Non-pigmented ciliary epithelial cell (primary cell): Measurements from ENCODE around the gene PCBP3.
"Not testable (repeated sequence)": the region's sequence is repeated elsewhere in the genome, so short reads cannot be mapped to it uniquely, and the experiment has no call there.

Experiments used
- DNase-seq: peaks from one replicate; pipeline ENCODE4 v3.0.0-alpha.2; 2010; ENCODE audit warnings: low read depth

The PCBP3 gene

DNA sequence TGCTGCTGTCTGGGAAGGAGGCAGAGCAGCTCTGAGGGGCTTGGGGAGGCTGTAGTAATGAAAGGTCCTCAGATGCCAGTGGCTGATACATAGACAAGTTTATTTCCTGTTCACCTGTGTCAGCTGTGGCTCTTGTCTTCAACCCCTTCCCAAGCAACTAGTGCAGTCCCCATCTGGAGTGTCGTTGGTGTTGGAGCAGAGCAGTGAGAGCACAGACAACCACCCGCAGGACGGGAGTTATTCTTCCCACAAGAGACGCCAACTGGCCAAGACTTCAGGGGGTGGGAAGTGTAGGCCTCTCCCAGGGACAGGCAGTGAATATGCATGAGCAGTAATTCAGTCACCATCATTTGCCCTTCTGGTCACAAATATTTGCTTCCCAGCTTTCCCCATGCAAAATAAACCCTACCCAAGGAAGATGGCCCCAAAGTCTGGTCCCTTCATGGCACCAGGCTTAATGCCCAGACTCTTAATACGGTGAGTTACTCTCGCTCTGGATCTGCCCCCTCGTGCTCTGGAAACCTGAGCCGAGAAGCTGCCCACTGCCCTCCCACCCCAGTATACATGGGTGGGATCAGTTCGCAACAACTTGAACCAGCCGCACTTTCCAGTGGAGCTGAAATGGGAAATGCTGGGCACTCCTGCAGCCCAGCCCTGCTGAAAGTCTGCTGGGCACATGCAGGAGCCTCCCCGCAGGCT lies 184.5 kb downstream of the PCBP3 start:
- no peak for DNase-seq

DNA sequence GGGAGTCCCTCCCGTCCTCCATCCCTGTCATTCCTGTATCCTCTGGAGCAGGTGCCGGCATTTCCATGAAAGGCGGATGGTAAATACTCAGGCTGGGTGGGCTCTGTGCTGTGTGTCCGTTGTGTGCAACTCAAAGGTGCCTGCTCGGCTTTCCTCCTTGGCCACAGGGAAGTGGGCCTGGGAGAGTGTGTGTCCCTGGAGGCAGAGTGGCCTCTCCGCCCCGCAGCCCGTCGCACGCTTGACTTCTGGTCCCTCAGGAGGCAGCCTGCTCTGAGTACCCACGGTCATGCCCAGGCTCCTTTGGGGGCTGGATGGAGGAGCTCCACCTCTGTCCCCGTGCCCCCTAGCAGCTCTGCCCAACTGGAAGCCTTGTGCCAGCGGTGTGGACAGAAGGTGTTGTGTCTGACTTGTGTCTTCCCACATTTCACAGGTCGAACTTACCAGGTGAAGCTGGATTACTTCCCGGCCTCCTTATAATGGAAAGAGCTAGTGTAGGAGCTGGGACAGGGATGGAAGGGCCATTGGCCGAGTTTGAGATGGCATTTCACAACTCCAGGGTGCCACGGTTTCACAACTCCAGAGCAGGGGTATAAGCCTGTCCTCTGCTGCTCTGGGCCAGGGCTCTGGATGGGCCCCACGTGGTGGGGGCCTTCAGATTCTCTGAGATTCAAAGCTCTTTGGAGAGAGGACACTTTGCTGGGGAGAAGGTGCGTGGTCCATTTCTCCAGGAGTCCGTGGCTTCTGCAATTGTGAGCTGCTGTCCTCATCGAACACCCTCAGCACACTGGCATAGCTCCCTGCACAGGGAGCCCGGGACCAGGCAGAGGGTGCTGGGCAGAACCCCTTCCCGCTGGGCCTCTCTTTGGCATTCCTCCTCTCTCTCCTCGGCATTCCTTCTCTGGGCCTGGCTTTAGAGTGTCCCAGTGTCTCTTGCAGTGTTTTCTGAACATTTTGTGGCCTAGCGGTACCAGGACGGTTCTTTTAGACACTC lies 185.3 kb downstream of the PCBP3 start:
- DNase-seq, result no peak

DNA sequence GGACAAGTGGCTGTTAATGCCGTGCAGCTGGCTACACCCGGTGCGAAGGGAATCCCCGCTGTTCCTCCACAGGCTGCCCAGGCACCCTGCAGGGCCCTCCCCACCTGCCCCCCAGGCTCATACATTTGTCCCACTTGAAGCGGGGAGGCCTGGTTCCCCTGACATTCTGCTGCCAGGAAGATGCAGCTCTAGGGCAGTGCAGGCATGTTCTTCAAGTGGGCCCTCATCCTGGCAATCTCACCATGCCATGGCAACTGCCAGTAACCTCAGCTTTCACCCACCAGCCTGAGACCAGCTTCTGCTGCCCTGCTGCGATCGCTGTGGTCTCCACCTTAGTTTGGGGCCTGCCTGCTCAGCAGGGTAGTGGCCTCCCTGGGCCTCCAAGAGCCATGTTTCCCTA lies 186.1 kb downstream of the PCBP3 start:
- no peak for DNase-seq

DNA sequence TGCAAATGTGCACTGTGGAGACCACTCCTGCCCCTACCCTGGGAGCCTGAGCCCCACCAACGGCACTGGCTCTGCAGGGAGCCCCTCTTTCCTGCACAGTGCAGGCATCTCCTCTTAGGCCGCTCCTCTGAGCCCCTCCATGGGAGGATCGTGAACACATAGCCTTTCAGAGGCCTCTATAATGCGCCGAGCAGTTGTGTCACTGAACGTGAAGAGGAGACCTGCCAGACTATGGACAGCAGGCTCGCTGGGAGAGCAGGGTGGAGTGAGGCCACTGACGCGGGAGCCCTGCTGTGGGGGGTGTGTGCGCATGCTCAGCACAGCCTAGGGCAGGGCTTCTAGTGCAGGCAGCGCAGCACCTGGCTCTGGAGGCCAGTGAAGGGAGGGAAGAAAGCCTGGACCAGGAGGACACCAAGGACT lies 186.7 kb downstream of the PCBP3 start:
- no peak for DNase-seq

DNA sequence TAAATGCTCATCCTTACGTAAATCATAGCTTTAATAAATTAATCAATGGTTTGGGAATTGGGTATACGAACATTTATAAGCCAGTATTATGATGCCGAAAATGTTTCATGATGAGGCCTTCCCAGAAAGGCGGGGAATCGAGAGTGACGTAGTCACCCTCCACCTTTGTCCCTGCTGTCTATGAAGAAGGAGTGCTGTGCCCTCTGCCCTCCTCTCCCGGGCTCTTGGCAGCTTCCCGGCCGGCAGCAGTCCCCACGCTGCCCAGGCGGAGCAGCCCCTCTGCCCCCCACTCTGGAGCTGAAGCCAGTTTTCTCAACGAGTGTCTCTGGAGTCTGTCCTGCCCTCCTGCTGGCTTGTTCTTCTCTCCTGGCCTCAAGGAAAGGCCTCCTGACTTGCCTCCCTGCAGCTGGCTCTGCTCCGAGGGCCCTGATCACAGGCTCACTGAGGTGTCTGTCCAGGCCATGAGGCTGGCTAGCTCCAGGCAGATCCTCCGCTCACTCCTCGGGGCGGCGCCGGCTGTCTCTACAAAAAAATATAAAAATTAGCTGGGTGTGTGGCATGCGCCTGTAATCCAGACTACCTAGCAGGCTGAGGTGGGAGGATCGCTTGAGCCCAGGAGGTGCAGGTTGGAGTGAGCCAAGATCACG lies 187.3 kb downstream of the PCBP3 start:
- DNase-seq, result no peak

DNA sequence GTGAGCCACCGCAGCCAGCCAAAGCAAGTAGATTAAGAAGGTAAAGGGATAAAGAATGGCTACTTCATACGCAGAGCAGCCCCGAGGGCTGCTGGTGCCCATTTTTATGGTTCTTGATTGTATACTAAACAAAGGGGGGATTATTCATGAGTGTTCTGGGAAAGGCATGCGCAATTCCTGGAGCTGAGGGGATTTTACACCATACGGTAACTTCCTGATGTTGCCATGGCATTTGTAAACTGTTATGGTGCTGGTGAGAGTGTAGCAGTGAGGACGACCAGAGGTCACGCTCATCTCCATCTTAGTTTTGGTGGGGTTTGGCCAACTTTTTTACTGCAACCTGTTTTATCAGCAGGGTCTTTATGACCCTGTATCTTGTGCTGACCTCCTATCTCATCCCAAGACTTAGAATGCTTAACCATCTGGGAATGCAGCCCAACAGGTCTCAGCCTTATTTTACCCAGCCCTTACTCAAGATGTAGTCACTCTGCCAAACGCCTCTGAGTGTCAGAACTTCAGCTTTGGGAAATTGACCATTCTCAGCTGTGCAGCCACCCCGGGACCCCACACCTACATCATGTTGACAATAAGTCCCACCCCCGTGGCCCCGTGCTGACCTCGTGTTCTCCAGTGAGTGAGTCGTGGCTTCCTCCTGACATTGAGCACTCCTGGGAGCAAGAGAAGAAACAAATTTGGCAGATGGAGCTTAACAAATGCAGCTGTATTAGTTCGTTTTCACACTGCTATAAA lies 188.6 kb downstream of the PCBP3 start:
- DNase-seq, result no peak

DNA sequence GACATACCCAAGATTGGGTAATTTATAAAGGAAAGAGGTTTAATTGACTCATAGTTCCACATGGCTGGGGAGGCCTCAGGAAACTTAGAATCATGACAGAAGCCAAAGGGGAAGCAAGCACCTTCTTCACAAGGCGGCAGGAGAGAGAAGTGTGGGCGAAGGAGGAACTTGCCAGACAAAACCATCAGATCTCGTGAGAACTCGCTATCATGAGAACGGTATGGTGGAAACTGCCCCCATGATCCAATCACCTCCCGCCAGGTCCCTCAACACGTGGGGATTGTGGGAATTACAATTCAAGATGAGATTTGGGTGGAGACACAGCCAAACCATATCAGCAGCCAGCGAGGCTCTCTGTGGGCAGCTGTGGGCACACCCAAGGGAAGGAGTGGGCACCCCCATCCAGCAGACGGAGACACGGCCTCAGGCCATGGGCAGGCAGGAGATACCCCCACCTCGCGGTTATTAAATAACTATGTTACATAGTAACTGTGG lies 189.3 kb downstream of the PCBP3 start:
- DNase-seq, result not testable (repeated sequence)

- no peak for DNase-seq
Observed at GRCh38 chr21:45833414-45833813, 189.9 kb downstream of the PCBP3 start.

DNA sequence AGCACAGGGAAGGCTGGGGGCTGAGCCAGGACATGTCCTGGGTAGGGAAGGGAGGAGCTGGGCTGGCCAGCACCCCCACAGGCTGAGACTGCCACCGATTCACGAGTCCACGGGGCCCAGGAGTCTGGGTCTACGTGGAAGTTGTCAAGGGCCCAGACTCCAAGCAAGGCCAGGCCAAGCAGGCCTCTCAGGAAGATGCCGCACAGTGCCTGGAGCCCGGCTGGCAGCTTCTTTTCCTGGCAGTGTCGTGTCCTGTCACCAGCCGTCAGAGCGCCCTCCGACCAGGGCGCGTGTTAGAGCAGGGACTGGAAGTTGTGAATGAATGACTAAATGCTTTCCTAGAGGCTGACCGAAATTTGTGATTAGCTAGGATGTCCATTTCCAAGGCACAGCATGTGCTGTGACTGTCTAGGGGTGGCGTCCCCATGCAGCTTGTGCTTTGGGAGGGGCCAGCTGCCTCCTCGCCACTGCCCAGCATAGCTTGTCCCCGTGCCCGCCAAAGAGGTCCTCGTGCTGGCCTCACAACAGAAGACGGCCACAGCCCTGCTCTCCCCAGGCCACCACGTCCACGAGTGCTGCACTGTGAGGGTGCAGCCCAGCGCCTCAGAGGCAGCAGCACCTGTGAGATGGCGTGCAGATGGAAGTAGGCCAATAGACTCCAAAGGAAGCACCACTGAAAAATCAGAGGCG lies 190.6 kb downstream of the PCBP3 start:
- no peak for DNase-seq

- DNase-seq, result no peak
Observed at GRCh38 chr21:45834821-45835293, 191.3 kb downstream of the PCBP3 start.

- no peak for DNase-seq
Observed at GRCh38 chr21:45835301-45836267, 192.1 kb downstream of the PCBP3 start.

DNA sequence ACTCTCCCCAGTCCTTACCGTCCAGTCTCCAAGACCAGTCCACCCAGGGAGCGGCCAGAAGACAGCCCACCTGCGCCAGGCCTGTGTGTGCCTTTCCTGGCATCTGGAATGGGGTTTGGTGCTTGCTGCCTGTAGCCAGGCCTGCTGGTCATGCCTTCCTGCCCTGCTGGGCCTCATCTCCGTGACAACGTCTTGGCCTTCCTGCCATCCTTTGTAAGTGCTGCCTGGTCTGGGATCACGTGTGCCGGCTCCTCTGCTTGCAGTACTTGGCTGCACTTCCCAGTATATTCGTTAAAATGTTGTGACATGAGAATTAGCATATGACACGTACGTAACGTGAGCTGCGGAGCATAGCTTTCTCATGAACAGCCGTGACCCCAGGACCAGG lies 192.7 kb downstream of the PCBP3 start:
- DNase-seq, result no peak

GRCh38 chr21:45836694-45837670 lies 193.5 kb downstream of the PCBP3 start:
- DNase-seq, result no peak

GRCh38 chr21:45837936-45838335 lies 194.4 kb downstream of the PCBP3 start:
- no peak for DNase-seq

DNA sequence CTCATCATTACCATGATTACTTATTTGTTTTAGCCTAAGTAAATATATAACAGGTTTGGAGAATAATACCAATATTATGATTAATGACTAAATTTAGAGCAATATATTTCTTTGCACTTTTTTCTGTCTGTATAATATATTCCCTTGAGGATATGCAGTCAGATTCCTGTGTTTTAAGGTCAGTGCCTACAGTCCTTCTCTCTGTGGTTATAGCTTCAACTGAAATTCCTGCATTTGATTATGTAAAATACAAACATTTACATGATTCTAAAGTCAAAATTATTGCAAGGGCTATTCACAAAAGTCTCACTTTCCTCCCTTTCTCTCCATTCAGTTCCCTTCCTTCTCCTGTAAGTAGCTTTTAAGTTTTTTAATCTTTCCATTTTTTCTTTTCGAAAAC lies 195.1 kb downstream of the PCBP3 start:
- no peak for DNase-seq

DNA sequence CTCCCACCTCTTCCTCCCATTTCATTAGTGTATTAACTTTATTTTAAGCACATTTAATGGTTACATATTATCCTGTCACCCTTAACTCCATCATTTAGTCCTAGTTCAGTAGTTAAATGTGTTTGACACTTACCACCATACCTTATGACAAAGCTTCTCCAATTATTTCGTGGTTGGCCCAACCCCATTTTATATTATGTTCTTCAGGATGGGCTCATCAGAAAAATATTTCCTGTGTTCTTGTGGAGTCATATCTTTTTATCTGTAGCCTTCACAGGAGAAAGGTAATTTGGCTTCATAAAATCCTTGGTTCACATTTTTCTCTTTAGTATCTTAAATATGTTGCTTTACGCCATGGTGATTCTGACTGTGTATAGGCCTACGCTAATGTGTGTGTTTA lies 195.7 kb downstream of the PCBP3 start:
- no peak for DNase-seq

DNA sequence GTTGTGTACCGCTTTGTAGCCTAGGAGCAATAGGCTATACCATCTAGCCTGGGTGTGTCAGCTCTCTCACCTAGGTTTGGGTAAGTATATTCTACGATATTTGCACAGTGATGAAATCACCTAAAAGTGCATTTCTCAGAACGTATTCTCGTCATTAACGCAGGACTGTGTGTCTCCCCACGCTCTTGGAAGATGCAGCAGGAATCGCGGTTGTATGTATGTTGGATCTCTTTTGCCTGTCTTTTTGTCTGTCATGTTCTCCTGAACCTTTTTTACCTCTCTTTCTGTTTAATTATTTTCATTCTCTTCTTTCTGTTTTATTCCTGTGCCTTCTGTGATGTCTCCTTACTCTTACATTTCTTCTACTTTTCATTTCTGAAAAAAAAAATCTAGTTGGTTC lies 197.5 kb downstream of the PCBP3 start:
- DNase-seq, result no peak

GRCh38 chr21:45843426-45843825 lies 199.9 kb downstream of the PCBP3 start:
- DNase-seq, result no peak

DNA sequence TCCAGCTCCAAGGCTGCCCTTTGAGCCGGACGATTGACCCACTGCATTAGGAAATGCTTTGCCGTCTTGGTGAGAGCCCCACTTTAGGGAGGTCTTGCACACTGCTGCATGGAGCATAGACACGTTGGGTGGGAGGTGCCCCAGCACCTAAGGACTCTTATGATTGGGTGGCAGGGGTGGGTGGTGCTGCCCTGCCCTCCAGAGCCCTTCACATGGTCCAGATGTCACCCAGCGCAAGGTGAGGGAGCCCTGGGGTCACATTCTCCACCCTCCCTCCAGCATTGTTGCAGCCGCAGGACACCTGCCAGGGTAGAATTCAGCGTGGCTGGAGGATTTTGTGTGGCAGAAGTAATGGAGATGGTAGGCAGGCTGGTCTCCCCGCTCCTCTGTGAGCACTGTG lies 200.7 kb downstream of the PCBP3 start:
- no peak for DNase-seq
